Transverse colon (tissue), 3 donors: ENCODE measurements around the gene NCDN.

Experiments
- POLR2A ChIP-seq: fragments of 450-650 bp; IDR thresholded peaks from one replicate; pipeline ENCODE4 v1.6.1; 2016; ENCODE audit warnings: antibody characterized with exemption, mild to moderate bottlenecking, moderate library complexity
- POLR2AphosphoS5 ChIP-seq, 3 donors: sonication (generic); formaldehyde crosslinking; IDR thresholded peaks; one replicate each; pipeline ENCODE4 v1.6.1; 2016; ENCODE audit warnings: antibody characterized with exemption in 3 of 3

- TF ChIP-seq POLR2AphosphoS5 (IDR thresholded peaks at IDR 0.05) (no peak), POLR2A (no peak)
Measured at GRCh38 chr1:35603941-35604340, 46.3 kb downstream of the NCDN start.
